ENCODE data around the gene MYO1C. TPM values are rescaled to one million over a fixed set of nuclear protein-coding genes. Genes with fewer than 3 reads are reported as not detected.
A peak's percentile ranks its signal among the peaks of the same experiment; 100 is the strongest.

MYO1C gene
- total RNA-seq, 2 donors from 2014 or later: 75.5 to 90.0 TPM

DNA sequence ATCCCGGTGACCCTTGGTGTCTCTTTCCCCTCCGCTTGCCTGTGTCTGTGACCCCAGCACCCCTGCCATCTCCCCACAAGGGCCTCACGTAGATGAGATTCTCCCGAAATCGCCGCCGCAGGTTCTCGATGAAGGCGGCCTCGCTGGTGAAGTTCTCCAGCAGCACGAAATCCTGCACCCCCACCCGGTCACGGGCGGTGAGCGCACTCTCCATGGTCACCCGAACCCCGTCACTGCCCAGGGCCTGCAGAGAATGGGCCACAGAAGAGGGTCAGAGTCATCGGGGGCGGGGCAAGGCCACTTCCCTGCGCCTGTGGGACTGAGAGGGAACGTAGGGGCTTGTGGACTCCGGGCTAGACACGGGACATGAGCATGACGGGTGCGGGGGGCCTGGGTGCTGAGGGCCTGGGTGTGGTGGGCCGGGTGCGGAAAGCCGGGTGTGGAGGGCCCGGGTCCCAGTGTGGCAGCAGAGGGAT is 8.4 kb downstream of the MYO1C start:
- no peaks in the 10 kb centered on the region for H3K4me1 Mint-ChIP-seq
- DNase-seq: no peak
- Histone ChIP-seq H3K4me1 (ENCODE audit: control insufficient read depth, insufficient read depth, low read length) (peaks cover 4% of the 10 kb centered on the region), H3K27me3 (ENCODE audit: control insufficient read depth, insufficient read depth, low read length, poor library complexity, severe bottlenecking) (no peaks in the 10 kb centered on the region), H3K4me3 (ENCODE audit: low read length) (no peak overlapping the region), H3K36me3 (ENCODE audit: control insufficient read depth, insufficient read depth, low read length) (peaks cover 26% of the 10 kb centered on the region), H3K9ac (ENCODE audit: extremely low read depth, low read length, poor library complexity, severe bottlenecking) (no peak overlapping the region), H3K9me3 (ENCODE audit: control insufficient read depth, low read length) (no peaks in the 10 kb centered on the region), H3K27ac (ENCODE audit: low read depth, low read length) (no peak overlapping the region)
- whole genome bisulfite sequencing, 2 experiments (ENCODE audit: insufficient coverage in 1 of 2, insufficient read length in 1 of 2): 92% methylated on average over 15 to 29 of the region's 29 CpGs
- H3K36me3 Mint-ChIP-seq (ENCODE audit: low read depth): peaks cover 38% of the 10 kb centered on the region
- no peak for TF ChIP-seq CTCF (conservative IDR thresholded peaks at IDR 0.05)
- no peaks in the 10 kb centered on the region for H3K9me3 Mint-ChIP-seq
- peak overlapping the region; percentile 10 for H3K27ac Mint-ChIP-seq
- peaks cover 17% of the 10 kb centered on the region for H3K27me3 Mint-ChIP-seq (ENCODE audit: insufficient read depth)
- H3K4me3 Mint-ChIP-seq: peak overlapping the region; percentile 69

DNA sequence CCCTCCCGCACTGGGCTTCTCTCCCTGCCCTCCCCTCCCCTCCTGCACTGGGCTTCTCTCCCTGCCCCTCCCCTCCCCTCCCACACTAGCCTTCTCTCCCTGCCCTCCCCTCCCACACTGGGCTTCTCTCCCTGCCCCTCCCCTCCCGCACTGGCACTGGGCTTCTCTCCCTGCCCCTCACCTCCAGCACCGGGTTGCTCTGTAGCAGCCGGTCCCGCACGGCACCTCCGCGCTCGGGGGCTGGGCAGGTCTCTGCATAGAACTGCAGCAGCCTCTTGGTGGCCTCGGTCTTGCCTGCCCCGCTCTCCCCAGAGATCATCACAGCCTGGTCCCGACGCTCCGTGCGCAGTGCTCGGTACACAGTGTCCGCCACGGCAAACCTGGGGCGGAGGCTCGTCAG is 9.8 kb downstream of the MYO1C start:
- H3K36me3 Mint-ChIP-seq (ENCODE audit: low read depth): peaks cover 43% of the 10 kb centered on the region
- no peaks in the 10 kb centered on the region for H3K27me3 ChIP-seq (ENCODE audit: control insufficient read depth, insufficient read depth, low read length, poor library complexity, severe bottlenecking)

DNA sequence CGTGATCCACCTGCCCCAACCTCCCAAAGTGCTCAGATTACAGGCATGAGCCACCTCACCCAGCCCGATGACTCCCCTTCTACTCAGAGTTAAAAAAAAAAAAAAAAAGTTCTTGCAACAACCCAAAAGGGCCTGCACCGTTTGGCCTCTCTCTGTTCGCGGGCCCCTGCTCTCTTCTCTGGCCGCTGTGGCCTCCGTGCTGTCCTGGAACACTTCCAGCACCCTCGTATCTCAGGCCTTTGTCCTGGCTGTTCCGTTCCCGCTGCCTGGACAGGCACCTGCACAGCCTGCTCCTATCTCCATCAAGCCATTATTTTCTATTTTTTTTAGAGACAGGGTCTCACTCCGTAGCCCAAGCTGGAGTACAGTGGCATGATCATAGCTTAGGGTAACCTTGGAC is 10.8 kb downstream of the MYO1C start:
- DNase-seq: no peak
- H3K9me3 Mint-ChIP-seq: no peaks in the 10 kb centered on the region
- no peaks in the 10 kb centered on the region for H3K9me3 ChIP-seq (ENCODE audit: control insufficient read depth, low read length)
- TF ChIP-seq CTCF (conservative IDR thresholded peaks at IDR 0.05): no peak
- 93 to 97% methylated on average over 11 of the region's 11 CpGs for WGBS, 2 experiments (ENCODE audit: insufficient coverage in 1 of 2, insufficient read length in 1 of 2)
- H3K27me3 Mint-ChIP-seq (ENCODE audit: insufficient read depth): peaks cover 6% of the 10 kb centered on the region
- no peak overlapping the region for H3K4me3 Mint-ChIP-seq
- peaks cover 43% of the 10 kb centered on the region for H3K36me3 Mint-ChIP-seq (ENCODE audit: low read depth)
- no peak overlapping the region for H3K27ac ChIP-seq (ENCODE audit: low read depth, low read length)
- no peaks in the 10 kb centered on the region for H3K4me1 Mint-ChIP-seq
- H3K36me3 ChIP-seq (ENCODE audit: control insufficient read depth, insufficient read depth, low read length): peaks cover 39% of the 10 kb centered on the region
- no peak overlapping the region for H3K4me3 ChIP-seq (ENCODE audit: low read length)
- H3K27me3 ChIP-seq (ENCODE audit: control insufficient read depth, insufficient read depth, low read length, poor library complexity, severe bottlenecking): no peaks in the 10 kb centered on the region
- H3K27ac Mint-ChIP-seq: no peak overlapping the region
- peaks cover 4% of the 10 kb centered on the region for H3K4me1 ChIP-seq (ENCODE audit: control insufficient read depth, insufficient read depth, low read length)
- no peak overlapping the region for H3K9ac ChIP-seq (ENCODE audit: extremely low read depth, low read length, poor library complexity, severe bottlenecking)

More for the DNA sequence above, 9.8 kb downstream of the MYO1C start:
- H3K4me1 ChIP-seq (ENCODE audit: control insufficient read depth, insufficient read depth, low read length): peaks cover 4% of the 10 kb centered on the region
- Mint-ChIP-seq H3K9me3 (no peaks in the 10 kb centered on the region), H3K27ac (no peak overlapping the region), H3K4me1 (no peaks in the 10 kb centered on the region), H3K27me3 (ENCODE audit: insufficient read depth) (peaks cover 13% of the 10 kb centered on the region), H3K4me3 (no peak overlapping the region)
- TF ChIP-seq CTCF (conservative IDR thresholded peaks at IDR 0.05): no peak
- peak overlapping the region; percentile 38 for H3K27ac ChIP-seq (ENCODE audit: low read depth, low read length)
- H3K9ac ChIP-seq (ENCODE audit: extremely low read depth, low read length, poor library complexity, severe bottlenecking): no peak overlapping the region
- WGBS, 2 experiments (ENCODE audit: insufficient coverage in 1 of 2, insufficient read length in 1 of 2): 90 to 92% methylated on average over 16 to 19 of the region's 20 CpGs
- DNase-seq: no peak
- H3K36me3 ChIP-seq (ENCODE audit: control insufficient read depth, insufficient read depth, low read length): peaks cover 38% of the 10 kb centered on the region
- H3K9me3 ChIP-seq (ENCODE audit: control insufficient read depth, low read length): no peaks in the 10 kb centered on the region
- H3K4me3 ChIP-seq (ENCODE audit: low read length): no peak overlapping the region
